SH-SY5Y (cell line): Measurements from ENCODE around the gene RAPGEF5.

ENCODE experiments used
- GATA2 ChIP-seq: IDR thresholded peaks from 2 replicates; pipeline ENCODE4 v1.6.1; 2011; ENCODE audit warnings: mild to moderate bottlenecking, low read depth, low read length
- GATA3 ChIP-seq: IDR thresholded peaks from 2 replicates; pipeline ENCODE4 v1.6.1; 2011; ENCODE audit warnings: low read depth, mild to moderate bottlenecking, low read length, moderate library complexity

GRCh38 chr7:22346383-22347107, 10.4 kb downstream of the RAPGEF5 start:
- no peak for TF ChIP-seq GATA2
- TF ChIP-seq GATA3, result no peak
